Measurements from ENCODE around the gene CRYBG1.

DNA sequence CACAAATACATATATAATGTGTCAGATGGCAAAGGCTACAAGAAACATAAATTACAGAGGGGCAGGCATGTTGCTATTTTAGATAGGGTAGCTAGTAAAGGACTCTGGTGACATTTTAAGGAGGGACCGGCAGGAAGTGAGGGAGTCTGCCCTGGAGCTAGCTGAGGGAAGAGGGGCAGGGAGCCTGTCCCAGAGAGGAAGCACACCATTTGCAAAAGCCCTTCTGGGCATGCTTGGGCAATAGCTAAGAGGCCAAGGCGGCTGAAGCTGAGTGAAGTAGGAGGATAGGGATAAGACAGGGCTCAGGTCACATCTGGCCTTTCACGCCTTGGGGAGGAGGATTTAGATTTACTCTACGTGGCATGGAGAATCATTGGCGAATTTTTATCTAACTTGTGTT is 172.5 kb downstream of the CRYBG1 start:
- TF ChIP-seq POLR2A (IDR thresholded peaks at IDR 0.05; ENCODE audit: low read depth, low read length) (no peak), ZNF274 (IDR thresholded peaks at IDR 0.05; ENCODE audit: insufficient read depth, insufficient read length) (no peak), BACH1 (IDR thresholded peaks at IDR 0.05; ENCODE audit: borderline replicate concordance) (no peak), SUZ12 (IDR thresholded peaks at IDR 0.05; ENCODE audit: unreplicated experiment) (no peak), RBBP5 (conservative IDR thresholded peaks at IDR 0.05) (no peak), FOS (IDR thresholded peaks at IDR 0.05; ENCODE audit: borderline replicate concordance, extremely low read depth, insufficient read length) (no peak), HDAC2 (IDR thresholded peaks at IDR 0.05) (no peak), SREBF2 (IDR thresholded peaks at IDR 0.05; ENCODE audit: low read length) (no peak), ETV6 (conservative IDR thresholded peaks at IDR 0.05 in 1 of 2, IDR thresholded peaks at IDR 0.05 in 1 of 2; ENCODE audit: borderline replicate concordance in 1 of 2, low read depth in 1 of 2) (no peak), RAD21 (IDR thresholded peaks at IDR 0.05; ENCODE audit: insufficient read depth, low read depth, low read length) (no peak)
- TF ChIP-seq, protein P1, sequence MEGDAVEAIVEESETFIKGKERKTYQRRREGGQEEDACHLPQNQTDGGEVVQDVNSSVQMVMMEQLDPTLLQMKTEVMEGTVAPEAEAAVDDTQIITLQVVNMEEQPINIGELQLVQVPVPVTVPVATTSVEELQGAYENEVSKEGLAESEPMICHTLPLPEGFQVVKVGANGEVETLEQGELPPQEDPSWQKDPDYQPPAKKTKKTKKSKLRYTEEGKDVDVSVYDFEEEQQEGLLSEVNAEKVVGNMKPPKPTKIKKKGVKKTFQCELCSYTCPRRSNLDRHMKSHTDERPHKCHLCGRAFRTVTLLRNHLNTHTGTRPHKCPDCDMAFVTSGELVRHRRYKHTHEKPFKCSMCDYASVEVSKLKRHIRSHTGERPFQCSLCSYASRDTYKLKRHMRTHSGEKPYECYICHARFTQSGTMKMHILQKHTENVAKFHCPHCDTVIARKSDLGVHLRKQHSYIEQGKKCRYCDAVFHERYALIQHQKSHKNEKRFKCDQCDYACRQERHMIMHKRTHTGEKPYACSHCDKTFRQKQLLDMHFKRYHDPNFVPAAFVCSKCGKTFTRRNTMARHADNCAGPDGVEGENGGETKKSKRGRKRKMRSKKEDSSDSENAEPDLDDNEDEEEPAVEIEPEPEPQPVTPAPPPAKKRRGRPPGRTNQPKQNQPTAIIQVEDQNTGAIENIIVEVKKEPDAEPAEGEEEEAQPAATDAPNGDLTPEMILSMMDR (IDR thresholded peaks at IDR 0.05 in 2 of 3, conservative IDR thresholded peaks at IDR 0.05 in 1 of 3; ENCODE audit: control insufficient read depth in 2 of 3, extremely low read depth in 1 of 3, insufficient read depth in 1 of 3, low read depth in 3 of 3, low read length in 3 of 3): no peak
- TF ChIP-seq, protein P2, sequence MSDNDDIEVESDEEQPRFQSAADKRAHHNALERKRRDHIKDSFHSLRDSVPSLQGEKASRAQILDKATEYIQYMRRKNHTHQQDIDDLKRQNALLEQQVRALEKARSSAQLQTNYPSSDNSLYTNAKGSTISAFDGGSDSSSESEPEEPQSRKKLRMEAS (IDR thresholded peaks at IDR 0.05; ENCODE audit: low read depth, low read length): no peak
- TF ChIP-seq, protein P3, sequence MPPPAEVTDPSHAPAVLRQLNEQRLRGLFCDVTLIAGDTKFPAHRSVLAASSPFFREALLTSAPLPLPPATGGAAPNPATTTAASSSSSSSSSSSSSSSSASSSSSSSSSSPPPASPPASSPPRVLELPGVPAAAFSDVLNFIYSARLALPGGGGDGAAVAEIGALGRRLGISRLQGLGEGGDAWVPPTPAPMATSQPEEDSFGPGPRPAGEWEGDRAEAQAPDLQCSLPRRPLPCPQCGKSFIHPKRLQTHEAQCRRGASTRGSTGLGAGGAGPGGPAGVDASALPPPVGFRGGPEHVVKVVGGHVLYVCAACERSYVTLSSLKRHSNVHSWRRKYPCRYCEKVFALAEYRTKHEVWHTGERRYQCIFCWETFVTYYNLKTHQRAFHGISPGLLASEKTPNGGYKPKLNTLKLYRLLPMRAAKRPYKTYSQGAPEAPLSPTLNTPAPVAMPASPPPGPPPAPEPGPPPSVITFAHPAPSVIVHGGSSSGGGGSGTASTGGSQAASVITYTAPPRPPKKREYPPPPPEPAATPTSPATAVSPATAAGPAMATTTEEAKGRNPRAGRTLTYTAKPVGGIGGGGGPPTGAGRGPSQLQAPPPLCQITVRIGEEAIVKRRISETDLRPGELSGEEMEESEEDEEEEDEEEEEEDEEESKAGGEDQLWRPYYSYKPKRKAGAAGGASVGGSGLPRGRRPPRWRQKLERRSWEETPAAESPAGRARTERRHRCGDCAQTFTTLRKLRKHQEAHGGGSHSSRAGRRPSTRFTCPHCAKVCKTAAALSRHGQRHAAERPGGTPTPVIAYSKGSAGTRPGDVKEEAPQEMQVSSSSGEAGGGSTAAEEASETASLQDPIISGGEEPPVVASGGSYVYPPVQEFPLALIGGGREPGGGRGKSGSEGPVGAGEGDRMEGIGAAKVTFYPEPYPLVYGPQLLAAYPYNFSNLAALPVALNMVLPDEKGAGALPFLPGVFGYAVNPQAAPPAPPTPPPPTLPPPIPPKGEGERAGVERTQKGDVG (CRISPR knock-in tag; IDR thresholded peaks at IDR 0.05): no peak
